Measurements from ENCODE around the gene KIAA1958.

DNA sequence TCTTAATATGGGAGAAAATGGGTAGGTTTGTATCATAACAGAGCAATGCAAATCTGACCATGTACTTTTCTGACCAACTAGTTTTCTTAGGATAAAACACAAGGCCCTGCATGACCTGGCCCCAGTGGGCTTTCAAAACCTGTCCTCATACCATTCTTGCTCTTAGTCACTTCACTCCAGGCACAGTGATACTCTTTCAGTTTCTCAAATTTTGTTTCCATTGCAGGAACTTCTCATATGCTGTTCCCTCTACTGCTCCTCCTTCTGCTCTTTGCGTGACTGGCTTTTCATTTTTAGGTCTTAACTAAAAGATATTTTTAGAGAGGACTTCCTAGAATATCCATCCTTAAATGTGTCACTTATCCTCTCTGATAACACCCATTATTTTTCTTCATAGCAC, 118.9 kb downstream of the KIAA1958 start:
- TF ChIP-seq, protein P1, sequence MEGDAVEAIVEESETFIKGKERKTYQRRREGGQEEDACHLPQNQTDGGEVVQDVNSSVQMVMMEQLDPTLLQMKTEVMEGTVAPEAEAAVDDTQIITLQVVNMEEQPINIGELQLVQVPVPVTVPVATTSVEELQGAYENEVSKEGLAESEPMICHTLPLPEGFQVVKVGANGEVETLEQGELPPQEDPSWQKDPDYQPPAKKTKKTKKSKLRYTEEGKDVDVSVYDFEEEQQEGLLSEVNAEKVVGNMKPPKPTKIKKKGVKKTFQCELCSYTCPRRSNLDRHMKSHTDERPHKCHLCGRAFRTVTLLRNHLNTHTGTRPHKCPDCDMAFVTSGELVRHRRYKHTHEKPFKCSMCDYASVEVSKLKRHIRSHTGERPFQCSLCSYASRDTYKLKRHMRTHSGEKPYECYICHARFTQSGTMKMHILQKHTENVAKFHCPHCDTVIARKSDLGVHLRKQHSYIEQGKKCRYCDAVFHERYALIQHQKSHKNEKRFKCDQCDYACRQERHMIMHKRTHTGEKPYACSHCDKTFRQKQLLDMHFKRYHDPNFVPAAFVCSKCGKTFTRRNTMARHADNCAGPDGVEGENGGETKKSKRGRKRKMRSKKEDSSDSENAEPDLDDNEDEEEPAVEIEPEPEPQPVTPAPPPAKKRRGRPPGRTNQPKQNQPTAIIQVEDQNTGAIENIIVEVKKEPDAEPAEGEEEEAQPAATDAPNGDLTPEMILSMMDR (conservative IDR thresholded peaks at IDR 0.05; ENCODE audit: low read depth, low read length): no peak
- TF ChIP-seq EZH2 (IDR thresholded peaks at IDR 0.05; ENCODE audit: borderline replicate concordance, low read depth, low read length, poor library complexity, severe bottlenecking): no peak
